HL-60 (cell line): Measurements from ENCODE around the gene LRFN5.
A peak's percentile ranks its signal among the peaks of the same experiment; 100 is the strongest.

Experiments
- DNase-seq, 2 experiments: peaks; one replicate each; pipeline ENCODE4 v3.0.0-alpha.2; 2010 to 2020; ENCODE audit warnings: low read depth in 1 of 2, low spot score in 1 of 2
- H3K27ac ChIP-seq: fragments of 250-450 bp; sonication (Bioruptor Pico); replicated peaks from 2 replicates; pipeline ENCODE4 v1.5.1; 2020; ENCODE audit warnings: mild to moderate bottlenecking, moderate library complexity
- H3K27me3 ChIP-seq: fragments of 250-450 bp; sonication (Bioruptor Pico); 2 replicates; pipeline ENCODE4 v1.5.1; 2021; ENCODE audit warnings: mild to moderate bottlenecking, moderate library complexity; ENCODE audit not compliant: insufficient read depth, poor library complexity, severe bottlenecking
- H3K4me3 ChIP-seq: replicated peaks from 2 replicates; pipeline ENCODE4 v1.5.1; 2011; ENCODE audit warnings: mild to moderate bottlenecking, control low read depth, low read length; ENCODE audit not compliant: insufficient read depth
- CTCF ChIP-seq: IDR thresholded peaks from one replicate; pipeline ENCODE4 v1.5.1; 2011; ENCODE audit warnings: low read length, control low read depth, inconsistent platforms; ENCODE audit not compliant: insufficient read depth
- GABPA ChIP-seq: IDR thresholded peaks from 2 replicates; pipeline ENCODE4 v1.6.1; 2012; ENCODE audit warnings: low read depth
- POLR2AphosphoS5 ChIP-seq: IDR thresholded peaks from 2 replicates; pipeline ENCODE4 v1.6.1; 2012; ENCODE audit warnings: low read depth
- REST ChIP-seq: IDR thresholded peaks from 2 replicates; pipeline ENCODE4 v1.6.1; 2012; ENCODE audit warnings: low read depth; ENCODE audit not compliant: insufficient replicate concordance
- SPI1 ChIP-seq: IDR thresholded peaks from 2 replicates; pipeline ENCODE4 v1.6.1; 2012; ENCODE audit warnings: low read depth, mild to moderate bottlenecking, borderline replicate concordance

The LRFN5 gene

GRCh38 chr14:41699486-41699885 lies 92.8 kb downstream of the LRFN5 start:
- H3K27ac ChIP-seq = no peak overlapping the region
- TF ChIP-seq CTCF (no peak), SPI1 (no peak), GABPA (no peak), POLR2AphosphoS5 (no peak), REST (no peak)
- DNase-seq = no peak
- H3K27me3 ChIP-seq = no peaks in the 10 kb centered on the region
- no peak overlapping the region for H3K4me3 ChIP-seq

- Histone ChIP-seq H3K27me3 (no peaks in the 10 kb centered on the region), H3K4me3 (no peak overlapping the region), H3K27ac (no peak overlapping the region)
- TF ChIP-seq CTCF = no peak
- peak; percentile 94 for TF ChIP-seq SPI1
- DNase-seq = peak; percentile 12 to 68
Measured at GRCh38 chr14:41718477-41719166, 111.9 kb downstream of the LRFN5 start.

GRCh38 chr14:41739203-41739602 lies 132.5 kb downstream of the LRFN5 start:
- Histone ChIP-seq H3K4me3 (no peak overlapping the region), H3K27me3 (no peaks in the 10 kb centered on the region), H3K27ac (no peak overlapping the region)
- DNase-seq = no peak
- no peak for TF ChIP-seq GABPA
- no peak for TF ChIP-seq POLR2AphosphoS5
- TF ChIP-seq SPI1 = no peak
- no peak for TF ChIP-seq REST
- TF ChIP-seq CTCF = no peak

GRCh38 chr14:41743140-41743539 lies 136.5 kb downstream of the LRFN5 start:
- no peak for DNase-seq
- TF ChIP-seq SPI1 (no peak), GABPA (no peak), POLR2AphosphoS5 (no peak), CTCF (no peak), REST (no peak)
- no peak overlapping the region for H3K4me3 ChIP-seq
- H3K27me3 ChIP-seq = no peaks in the 10 kb centered on the region
- H3K27ac ChIP-seq = no peak overlapping the region
